NCI-H2171 (cell line): ENCODE data around the gene IPO5.
"Not testable (repeated sequence)": the region's sequence is repeated elsewhere in the genome, so short reads cannot be mapped to it uniquely, and the experiment has no call there.

Source experiments
- DNase-seq: peaks from one replicate; lab custom pipeline; 2025; lab: John Stamatoyannopoulos, UW

Gene IPO5

GRCh38 chr13:97949316-97949715 lies 4.2 kb upstream of the IPO5 start:
- not testable (repeated sequence) for DNase-seq

GRCh38 chr13:97951376-97951775 lies 2.1 kb upstream of the IPO5 start:
- no peak for DNase-seq

GRCh38 chr13:97952831-97953230 lies 644 bp upstream of the IPO5 start:
- DNase-seq: not testable (repeated sequence)

GRCh38 chr13:97961340-97961739 lies 7.9 kb downstream of the IPO5 start:
- no peak for DNase-seq

- no peak for DNase-seq
Observed at GRCh38 chr13:97962887-97963286, 9.4 kb downstream of the IPO5 start.

- DNase-seq: no peak
Observed at GRCh38 chr13:97967226-97967625, 13.8 kb downstream of the IPO5 start.

- no peak for DNase-seq
Observed at GRCh38 chr13:97967948-97968347, 14.5 kb downstream of the IPO5 start.

- no peak for DNase-seq
Observed at GRCh38 chr13:97971519-97971918, 18.0 kb downstream of the IPO5 start.

GRCh38 chr13:97974773-97975172 lies 21.3 kb downstream of the IPO5 start:
- no peak for DNase-seq

GRCh38 chr13:97975280-97975847 lies 21.9 kb downstream of the IPO5 start:
- peak; percentile 51 for DNase-seq

- DNase-seq: peak; percentile 95
Observed at GRCh38 chr13:97975848-97976609, 22.6 kb downstream of the IPO5 start.

GRCh38 chr13:97976610-97977521 lies 23.4 kb downstream of the IPO5 start:
- DNase-seq: no peak

GRCh38 chr13:97977982-97978381 lies 24.5 kb downstream of the IPO5 start:
- no peak for DNase-seq

GRCh38 chr13:97978651-97979050 lies 25.2 kb downstream of the IPO5 start:
- no peak for DNase-seq

GRCh38 chr13:97979051-97979450 lies 25.6 kb downstream of the IPO5 start:
- DNase-seq: no peak

- no peak for DNase-seq
Observed at GRCh38 chr13:97979556-97979955, 26.1 kb downstream of the IPO5 start.

- DNase-seq: no peak
Observed at GRCh38 chr13:97982286-97982685, 28.8 kb downstream of the IPO5 start.

GRCh38 chr13:97986835-97987234 lies 33.4 kb downstream of the IPO5 start:
- no peak for DNase-seq

- no peak for DNase-seq
Observed at GRCh38 chr13:97999653-98000052, 46.2 kb downstream of the IPO5 start.

GRCh38 chr13:98004107-98004506 lies 50.6 kb downstream of the IPO5 start:
- no peak for DNase-seq

- DNase-seq: not testable (repeated sequence)
Observed at GRCh38 chr13:98004997-98005396, 51.5 kb downstream of the IPO5 start.

- no peak for DNase-seq
Observed at GRCh38 chr13:98007001-98007400, 53.5 kb downstream of the IPO5 start.

GRCh38 chr13:98013241-98013640 lies 59.8 kb downstream of the IPO5 start:
- no peak for DNase-seq
